ENCODE results near the gene MAGEA12. TPM values are rescaled to one million over a fixed set of nuclear protein-coding genes. Genes with fewer than 3 reads are reported as not detected.
"Not testable (repeated sequence)": the region's sequence is repeated elsewhere in the genome, so short reads cannot be mapped to it uniquely, and the experiment has no call there.

The MAGEA12 gene
- total and polyA plus RNA-seq, 9 donors, result not detected

DNA sequence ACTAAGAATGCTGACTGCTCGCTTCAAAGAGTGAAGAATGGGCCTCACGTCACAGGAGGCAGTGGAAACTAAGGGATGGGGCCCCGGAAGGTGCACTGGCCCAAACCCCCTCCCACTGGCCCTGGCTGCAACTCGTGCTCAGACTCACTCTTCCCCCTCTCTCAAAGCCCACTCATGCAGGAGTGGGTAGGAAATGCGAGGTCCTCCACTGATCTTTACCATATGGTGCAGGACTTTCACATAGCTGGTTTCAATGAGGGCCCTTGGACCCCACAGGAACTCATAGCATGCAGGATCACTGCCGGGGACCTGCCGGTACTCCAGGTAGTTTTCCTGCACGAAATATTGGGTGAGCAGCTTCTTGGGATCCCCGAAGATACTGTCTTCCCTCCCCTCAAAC is 33.0 kb downstream of the MAGEA12 start:
- H3K9me3 ChIP-seq (replicated peaks; ENCODE audit: control insufficient read depth, low read depth, low read length), result not testable (repeated sequence)

DNA sequence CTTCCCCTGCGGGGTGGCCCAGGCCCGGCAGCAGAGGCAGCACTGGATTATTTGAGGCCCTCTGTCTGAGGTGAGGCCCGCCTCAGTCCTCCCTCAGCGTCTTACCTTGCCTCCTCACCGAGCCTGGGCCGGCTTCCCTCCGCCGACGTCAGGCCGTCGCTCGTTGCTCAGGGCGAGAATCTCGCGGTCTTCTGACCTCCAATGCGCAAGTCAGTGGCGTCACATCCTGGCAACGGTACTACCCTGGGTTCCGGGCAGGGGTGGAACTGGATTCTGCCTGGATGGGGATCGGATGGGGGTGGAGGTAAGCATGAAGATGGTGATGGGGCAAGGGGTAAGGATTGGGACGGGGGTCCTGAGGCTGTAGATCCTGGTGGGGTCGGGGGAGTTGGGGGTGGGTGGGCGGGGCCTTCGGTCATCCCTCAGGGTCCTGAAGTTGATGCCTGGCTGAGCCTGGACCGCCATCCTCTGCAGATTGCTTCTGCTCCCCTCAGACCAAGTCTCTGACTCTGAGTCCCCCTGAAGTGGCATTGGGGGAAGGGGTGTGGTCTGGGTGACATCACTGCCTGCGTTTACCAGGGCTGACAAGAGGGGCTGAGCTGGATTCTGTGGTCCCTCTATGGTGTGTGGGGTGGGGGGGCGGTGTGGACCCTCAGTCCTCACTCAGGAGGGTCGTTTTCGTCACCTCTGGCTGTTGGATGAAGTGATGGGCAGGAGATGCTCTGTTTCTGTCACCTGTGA is 36.2 kb downstream of the MAGEA12 start, which contains the start of gene MAGEA6:
Gene MAGEA6 (minus strand): TSS at position 141 of the 741 bp plus-strand sequence. CDS start 2,039 bp downstream, outside the sequence.
- H3K4me3 ChIP-seq (ENCODE audit: low read length); H3K36me3 ChIP-seq (ENCODE audit: control insufficient read depth, insufficient read depth, low read length); H3K27me3 ChIP-seq (ENCODE audit: control insufficient read depth, insufficient read depth, low read length); H3K27ac ChIP-seq (ENCODE audit: low read length); H3K9me3 ChIP-seq (replicated peaks; ENCODE audit: control insufficient read depth, low read depth, low read length); DNase-seq; H3K4me1 ChIP-seq (ENCODE audit: control insufficient read depth, insufficient read depth, low read length): not testable (repeated sequence)
- no CpG with 5 or more reads among the region's 29 CpGs for WGBS (ENCODE audit: insufficient coverage)

More for the DNA sequence above, 33.0 kb downstream of the MAGEA12 start:
- 83% methylated on average over 1 of the region's 9 CpGs for WGBS (ENCODE audit: insufficient coverage)
- not testable (repeated sequence) for H3K27me3 ChIP-seq (ENCODE audit: control insufficient read depth, insufficient read depth, low read length); H3K36me3 ChIP-seq (ENCODE audit: control insufficient read depth, insufficient read depth, low read length); H3K4me1 ChIP-seq (ENCODE audit: control insufficient read depth, insufficient read depth, low read length); DNase-seq; H3K4me3 ChIP-seq (ENCODE audit: low read length); H3K27ac ChIP-seq (ENCODE audit: low read length)

DNA sequence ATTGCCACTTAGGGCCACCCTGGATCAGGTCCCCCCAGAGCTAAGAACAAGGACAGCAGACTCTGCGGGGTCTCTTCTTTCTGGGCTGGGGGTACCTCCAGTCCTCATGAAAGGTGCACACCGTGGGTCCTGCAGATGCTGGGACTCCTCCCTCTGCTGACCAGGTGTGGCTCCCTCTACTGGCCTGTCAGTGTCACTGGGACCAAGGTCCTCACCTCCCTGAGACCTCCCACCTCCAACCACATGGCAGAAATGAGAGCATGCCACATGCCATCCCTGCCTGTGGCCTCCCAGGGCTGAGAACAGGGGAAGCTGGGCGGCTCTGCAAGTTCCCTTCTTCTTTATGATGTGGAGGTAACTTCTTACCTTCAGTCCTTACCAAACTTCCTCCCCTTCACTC is 53.5 kb downstream of the MAGEA12 start:
- no CpG with 5 or more reads among the region's 3 CpGs for WGBS (ENCODE audit: insufficient coverage)
- not testable (repeated sequence) for H3K9me3 ChIP-seq (replicated peaks; ENCODE audit: control insufficient read depth, low read depth, low read length); H3K4me1 ChIP-seq (ENCODE audit: control insufficient read depth, insufficient read depth, low read length); H3K36me3 ChIP-seq (ENCODE audit: control insufficient read depth, insufficient read depth, low read length); H3K27me3 ChIP-seq (ENCODE audit: control insufficient read depth, insufficient read depth, low read length); H3K4me3 ChIP-seq (ENCODE audit: low read length); H3K27ac ChIP-seq (ENCODE audit: low read length); DNase-seq

Other genes starting within 250 kb of the MAGEA12 start
- gene GABRQ, start 95.9 kb upstream of the MAGEA12 start, total RNA-seq, result 1.2 TPM
- 1 to 10 TPM; 1.1 to 2.5 (median 1.9) TPM for gene GABRQ, start 95.9 kb upstream of the MAGEA12 start, polyA plus RNA-seq (ENCODE audit: insufficient read depth in 1 of 8, insufficient read length in 8 of 8, low replicate concordance in 1 of 8)
- gene MAGEA3, start 35.0 kb upstream of the MAGEA12 start, total RNA-seq, result not detected
- gene MAGEA3, start 35.0 kb upstream of the MAGEA12 start, polyA plus RNA-seq (ENCODE audit: insufficient read depth in 1 of 8, insufficient read length in 8 of 8, low replicate concordance in 1 of 8), result not detected
- gene CSAG2, start 24.5 kb upstream of the MAGEA12 start, total RNA-seq, result not detected
- gene CSAG2, start 24.5 kb upstream of the MAGEA12 start, polyA plus RNA-seq (ENCODE audit: insufficient read depth in 1 of 8, insufficient read length in 8 of 8, low replicate concordance in 1 of 8), result not detected
- not detected for gene MAGEA2B, start 19.1 kb upstream of the MAGEA12 start, total RNA-seq
- gene MAGEA2B, start 19.1 kb upstream of the MAGEA12 start, polyA plus RNA-seq (ENCODE audit: insufficient read depth in 1 of 8, insufficient read length in 8 of 8, low replicate concordance in 1 of 8), result not detected
- not detected for gene CSAG1, start within 50 bp of the MAGEA12 start, total RNA-seq
- gene CSAG1, start within 50 bp of the MAGEA12 start, polyA plus RNA-seq (ENCODE audit: insufficient read depth in 1 of 8, insufficient read length in 8 of 8, low replicate concordance in 1 of 8), result not detected
- not detected for gene MAGEA2, start 20.1 kb downstream of the MAGEA12 start, total RNA-seq
- not detected for gene MAGEA2, start 20.1 kb downstream of the MAGEA12 start, polyA plus RNA-seq (ENCODE audit: insufficient read depth in 1 of 8, insufficient read length in 8 of 8, low replicate concordance in 1 of 8)
- gene CSAG3, start 25.5 kb downstream of the MAGEA12 start, total RNA-seq, result not detected
- gene CSAG3, start 25.5 kb downstream of the MAGEA12 start, polyA plus RNA-seq (ENCODE audit: insufficient read depth in 1 of 8, insufficient read length in 8 of 8, low replicate concordance in 1 of 8), result not detected
- not detected for gene MAGEA6, start 35.9 kb downstream of the MAGEA12 start, total RNA-seq
- gene MAGEA6, start 35.9 kb downstream of the MAGEA12 start, polyA plus RNA-seq (ENCODE audit: insufficient read depth in 1 of 8, insufficient read length in 8 of 8, low replicate concordance in 1 of 8), result under 1 TPM in 2 of 8 donors, not detected in 6; 0.06 to 0.10 TPM
- 35.5 TPM for gene CETN2, start 97.0 kb downstream of the MAGEA12 start, total RNA-seq
- 10 to 100 TPM; 31.3 to 40.2 (median 33.0) TPM for gene CETN2, start 97.0 kb downstream of the MAGEA12 start, polyA plus RNA-seq (ENCODE audit: insufficient read depth in 1 of 8, insufficient read length in 8 of 8, low replicate concordance in 1 of 8)
- 6.8 TPM for gene NSDHL, start 97.3 kb downstream of the MAGEA12 start, total RNA-seq
- 10 to 100 TPM; 11.7 to 18.1 (median 13.6) TPM for gene NSDHL, start 97.3 kb downstream of the MAGEA12 start, polyA plus RNA-seq (ENCODE audit: insufficient read depth in 1 of 8, insufficient read length in 8 of 8, low replicate concordance in 1 of 8)
- 18.3 TPM for gene ZNF185, start 164.3 kb downstream of the MAGEA12 start, total RNA-seq
- gene ZNF185, start 164.3 kb downstream of the MAGEA12 start, polyA plus RNA-seq (ENCODE audit: insufficient read depth in 1 of 8, insufficient read length in 8 of 8, low replicate concordance in 1 of 8), result 10 to 100 TPM in 7 of 8 donors, 1 to 10 TPM in 1; 8.1 to 98.7 (median 17.4) TPM